PFSK-1 (cell line): ENCODE results near the gene WDR64.

Experiments
- POLR2AphosphoS5 ChIP-seq: IDR thresholded peaks from 2 replicates; pipeline ENCODE4 v1.6.1; 2012; ENCODE audit warnings: low read depth, mild to moderate bottlenecking, control low read depth, low read length, moderate library complexity
- TAF1 ChIP-seq: IDR thresholded peaks from 2 replicates; pipeline ENCODE4 v1.6.1; 2012; ENCODE audit warnings: low read length, control low read depth, borderline replicate concordance; ENCODE audit not compliant: insufficient read depth

DNA sequence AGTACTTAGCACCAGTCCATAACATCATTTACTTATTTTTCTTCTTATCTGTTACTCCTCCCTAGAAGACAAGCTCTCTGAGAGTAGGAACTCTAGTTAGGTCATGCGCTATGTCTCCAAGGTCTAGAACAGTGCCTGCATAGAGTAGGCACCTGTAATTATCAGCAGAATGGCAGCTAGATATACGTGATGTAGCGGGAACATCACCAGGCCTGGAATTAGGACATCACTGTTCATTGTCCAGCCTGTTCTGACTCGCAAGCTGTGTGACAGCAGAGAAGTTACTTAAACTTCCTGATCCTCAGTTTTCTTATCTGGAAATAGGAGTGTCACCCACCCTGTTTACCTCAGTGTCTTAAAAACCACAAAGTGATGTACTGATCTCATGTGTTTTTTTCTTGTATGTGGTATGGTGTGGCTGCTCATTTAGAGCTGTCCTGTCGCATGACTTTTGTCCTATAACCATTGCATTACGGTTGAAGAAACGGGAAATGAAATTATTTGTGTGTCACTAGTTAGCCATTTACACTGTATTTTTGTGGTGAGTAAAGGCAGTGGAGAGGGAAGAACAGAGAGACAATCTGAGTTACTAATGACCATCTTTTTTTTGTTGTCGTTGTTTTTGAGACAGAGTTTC lies 158.8 kb downstream of the WDR64 start:
- no peak for TF ChIP-seq POLR2AphosphoS5
- no peak for TF ChIP-seq TAF1
